ENCODE measurements around the gene ITGBL1.

- TF ChIP-seq CTCF (IDR thresholded peaks at IDR 0.05) = no peak
- TF ChIP-seq POLR2A (IDR thresholded peaks at IDR 0.05) = no peak
- TF ChIP-seq EP300 (IDR thresholded peaks at IDR 0.05) = no peak
Observed at GRCh38 chr13:101621099-101621498, 168.6 kb downstream of the ITGBL1 start.

All from tibial nerve (tissue), 4 donors.